ENCODE measurements around the gene SLC22A15.
"Not testable (repeated sequence)": the region's sequence is repeated elsewhere in the genome, so short reads cannot be mapped to it uniquely, and the experiment has no call there.

SLC22A15 gene

GRCh38 chr1:115980998-115981993 is 5.0 kb downstream of the SLC22A15 start:
- DNase-seq (ENCODE audit: low read depth): no peak

GRCh38 chr1:115982400-115982799 is 6.1 kb downstream of the SLC22A15 start:
- no peak for DNase-seq (ENCODE audit: low read depth)

GRCh38 chr1:115983584-115983983 is 7.3 kb downstream of the SLC22A15 start:
- no peak for DNase-seq (ENCODE audit: low read depth)

DNA sequence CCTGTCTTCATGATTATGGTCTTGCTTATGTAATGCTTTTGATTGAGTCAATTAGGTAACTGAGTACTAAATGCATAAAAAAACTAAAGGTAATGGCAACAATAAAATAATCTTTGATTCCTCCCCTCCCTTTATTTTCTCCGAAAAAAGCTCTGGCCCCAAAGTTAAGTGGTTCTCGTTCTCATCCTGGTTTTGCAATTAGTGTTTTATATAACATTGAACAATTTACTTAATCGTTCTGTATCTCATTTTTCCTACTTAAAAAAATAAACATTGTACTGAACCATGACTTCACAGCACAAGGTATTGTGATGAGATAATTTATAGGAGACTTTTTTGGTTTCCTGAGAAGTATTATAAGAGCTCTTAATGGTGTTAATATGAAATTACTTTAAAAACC is 11.3 kb downstream of the SLC22A15 start:
- DNase-seq (ENCODE audit: low read depth): no peak

- DNase-seq (ENCODE audit: low read depth): no peak
Measured at GRCh38 chr1:115988953-115989352, 12.6 kb downstream of the SLC22A15 start.

- DNase-seq (ENCODE audit: low read depth): no peak
Measured at GRCh38 chr1:115989699-115990098, 13.4 kb downstream of the SLC22A15 start.

DNA sequence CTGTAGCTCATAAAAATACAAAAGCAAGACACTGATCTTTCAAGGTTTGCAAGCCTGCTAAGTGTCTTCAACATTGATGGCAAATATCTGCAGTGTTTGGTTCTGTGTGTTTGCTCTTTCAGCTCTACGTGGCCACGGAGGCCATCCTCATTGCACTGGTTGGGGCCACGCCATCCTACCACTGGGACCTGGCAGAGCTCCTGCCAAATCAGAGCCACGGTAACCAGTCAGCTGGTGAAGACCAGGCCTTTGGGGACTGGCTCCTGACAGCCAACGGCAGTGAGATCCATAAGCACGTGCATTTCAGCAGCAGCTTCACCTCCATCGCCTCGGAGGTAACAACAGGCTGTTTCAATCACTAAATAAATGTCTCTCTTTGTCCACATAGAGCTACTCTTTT is 15.6 kb downstream of the SLC22A15 start:
- no peak for DNase-seq (ENCODE audit: low read depth)

- not testable (repeated sequence) for DNase-seq (ENCODE audit: low read depth)
Measured at GRCh38 chr1:115997921-115998320, 21.6 kb downstream of the SLC22A15 start.

DNA sequence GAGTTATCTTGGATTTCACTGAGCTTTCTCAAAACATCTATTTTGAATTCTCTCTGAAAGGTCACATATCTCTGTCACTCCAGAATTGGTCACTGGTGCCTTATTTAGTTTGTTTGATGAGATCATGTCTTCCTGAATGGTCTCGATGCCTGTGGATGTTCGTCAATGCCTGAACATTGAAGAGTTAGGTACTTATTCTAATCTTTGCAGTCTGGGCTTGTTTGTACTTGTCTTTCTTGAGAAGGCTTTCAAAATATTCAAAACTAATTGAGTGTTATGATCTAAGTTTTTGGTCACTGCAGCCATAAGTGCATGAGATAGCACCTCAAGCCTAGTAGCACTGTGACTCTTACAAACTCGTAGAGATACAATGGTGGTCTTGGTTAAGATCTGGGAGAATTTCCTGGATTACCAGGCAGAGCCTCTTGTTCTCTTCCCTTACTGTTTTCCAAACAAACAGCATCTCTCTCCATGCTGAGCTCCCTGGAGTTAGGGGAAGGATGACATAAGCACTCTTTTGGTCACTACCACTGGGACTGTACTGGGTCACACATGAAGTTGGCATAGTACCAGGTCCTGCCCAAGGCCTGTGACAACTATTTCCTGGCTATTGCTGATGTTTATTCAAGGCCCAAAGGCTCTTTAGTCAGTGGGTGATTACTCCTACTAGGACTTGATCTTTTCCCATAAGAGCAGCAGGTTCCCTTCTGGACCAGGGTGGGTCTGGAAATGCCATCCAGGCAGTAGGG is 25.6 kb downstream of the SLC22A15 start:
- DNase-seq (ENCODE audit: low read depth): no peak

DNA sequence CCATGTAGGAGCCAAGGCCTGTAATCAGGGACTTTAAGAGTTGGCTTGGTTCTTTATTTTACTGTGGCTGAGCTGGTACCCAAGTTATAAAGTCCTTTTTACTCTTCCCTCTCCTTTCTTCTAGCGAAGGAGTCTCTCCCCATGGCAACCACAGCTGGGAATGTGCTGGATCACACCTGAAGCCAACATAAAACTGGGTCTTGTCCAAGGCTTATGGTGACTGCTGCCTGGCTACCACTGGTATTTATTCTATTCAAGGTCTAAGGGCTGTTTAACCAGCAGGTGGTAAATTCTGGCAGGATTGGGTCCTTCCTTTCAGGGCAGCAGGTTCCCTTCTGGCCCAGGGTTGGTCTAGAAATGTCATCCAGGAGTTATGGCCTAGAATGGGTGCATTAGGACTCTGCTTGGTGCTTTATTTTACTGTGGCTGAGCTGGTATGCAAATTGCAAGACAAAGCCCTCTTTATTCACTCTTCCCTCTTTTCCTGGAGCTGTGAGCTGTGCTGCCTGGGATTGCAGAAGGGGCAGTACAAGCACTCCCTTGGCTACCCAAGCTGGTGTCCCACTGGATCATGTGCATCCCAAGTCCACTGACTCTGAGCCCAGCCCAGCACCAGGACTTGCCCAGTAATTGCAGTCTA is 26.6 kb downstream of the SLC22A15 start:
- no peak for DNase-seq (ENCODE audit: low read depth)

DNA sequence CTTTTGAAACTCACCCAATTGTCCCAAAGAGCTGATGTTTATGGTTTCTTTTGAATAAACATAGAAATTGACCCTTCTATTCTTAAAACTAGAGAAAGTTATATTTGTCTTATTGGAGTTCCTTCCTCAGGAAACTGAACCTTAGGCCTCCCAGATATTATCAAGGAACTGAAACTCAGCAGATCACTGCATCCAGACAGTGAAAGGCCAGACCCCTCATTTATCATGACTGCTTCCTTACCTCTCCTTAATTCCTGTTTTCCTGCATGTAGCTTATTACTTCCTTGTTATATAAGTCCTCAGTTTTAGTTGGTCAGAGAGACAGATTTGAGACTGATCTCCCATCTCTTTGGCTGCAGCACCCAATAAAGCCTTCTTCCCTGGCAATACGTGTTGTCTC is 27.5 kb downstream of the SLC22A15 start:
- DNase-seq (ENCODE audit: low read depth): no peak

- DNase-seq (ENCODE audit: low read depth): no peak
Measured at GRCh38 chr1:116006486-116006964, 30.2 kb downstream of the SLC22A15 start.

DNA sequence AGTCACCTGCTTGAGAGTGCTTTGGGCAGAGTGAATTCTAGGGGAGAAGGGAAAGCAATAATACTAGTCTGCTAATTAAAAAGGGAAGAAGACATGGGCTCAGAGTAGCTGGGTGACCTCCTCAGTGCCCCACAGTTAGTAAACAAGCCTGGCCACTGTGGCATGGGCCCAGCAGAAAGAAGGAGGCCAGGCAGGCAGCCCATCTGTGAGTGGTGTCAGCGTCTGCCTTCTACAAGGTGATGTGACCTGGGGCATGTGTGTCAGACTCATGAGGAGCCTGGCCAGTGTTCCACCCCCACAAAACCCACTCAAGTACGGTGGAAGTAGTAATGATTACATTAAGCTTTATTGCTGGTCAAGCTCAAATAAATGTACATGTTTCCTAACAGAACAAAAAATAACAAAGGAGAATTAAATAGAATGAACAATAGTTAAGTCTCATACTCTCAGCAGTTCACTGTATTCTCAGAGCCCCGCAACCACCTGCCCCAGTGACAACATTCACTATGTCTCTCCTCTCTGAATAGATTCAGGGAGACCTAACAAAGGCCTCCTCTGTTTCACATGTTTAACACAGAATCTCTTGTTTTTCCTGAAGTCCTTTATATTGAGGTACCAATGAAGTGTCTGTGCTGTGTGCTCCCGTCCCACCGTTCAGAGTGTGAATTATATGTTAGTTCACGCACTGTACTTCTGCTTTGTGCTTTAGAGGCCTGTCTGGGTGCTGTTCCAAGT is 32.5 kb downstream of the SLC22A15 start:
- DNase-seq (ENCODE audit: low read depth): no peak

DNA sequence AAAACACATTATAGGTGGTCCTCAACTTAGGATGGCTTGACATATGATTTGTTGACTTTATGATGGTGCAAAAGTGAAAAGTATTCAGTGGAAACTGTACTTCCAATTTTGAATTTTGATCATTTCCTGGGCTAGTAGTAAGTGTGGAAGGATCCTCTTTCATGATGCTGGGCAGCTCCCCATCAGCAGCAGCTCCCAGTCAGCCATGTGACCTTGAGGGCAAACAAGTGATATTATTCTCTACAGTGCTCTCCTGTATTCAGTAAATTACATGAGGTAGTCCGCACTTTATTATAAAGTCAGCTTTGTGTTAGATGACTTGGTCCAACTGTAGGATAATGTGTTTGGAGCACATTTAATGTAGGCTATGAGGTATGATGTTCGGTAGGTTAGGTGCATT is 36.4 kb downstream of the SLC22A15 start:
- no peak for DNase-seq (ENCODE audit: low read depth)

DNA sequence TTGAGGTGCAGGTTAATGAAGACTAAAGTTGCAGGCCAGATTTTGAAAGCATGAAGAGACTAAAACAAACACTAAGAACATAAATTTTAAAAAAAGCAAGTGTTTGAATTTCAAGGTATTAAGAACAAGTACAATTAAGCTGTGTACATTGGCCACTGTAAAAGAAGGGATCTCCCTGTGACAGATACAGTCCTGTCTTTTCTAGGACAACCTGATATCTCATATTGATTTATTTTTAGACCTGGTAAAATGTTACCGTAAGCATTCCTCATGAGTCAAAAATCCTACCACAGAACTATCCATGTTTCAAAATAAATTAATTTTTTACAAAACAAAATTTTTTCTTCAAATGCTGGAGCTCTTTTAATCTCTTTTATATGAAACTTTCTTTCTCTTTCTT is 39.4 kb downstream of the SLC22A15 start:
- DNase-seq (ENCODE audit: low read depth): no peak

GRCh38 chr1:116018007-116018406 is 41.7 kb downstream of the SLC22A15 start:
- DNase-seq (ENCODE audit: low read depth): no peak

GRCh38 chr1:116019653-116020253 is 43.4 kb downstream of the SLC22A15 start:
- DNase-seq (ENCODE audit: low read depth): no peak

GRCh38 chr1:116020668-116021272 is 44.5 kb downstream of the SLC22A15 start:
- no peak for DNase-seq (ENCODE audit: low read depth)

- DNase-seq (ENCODE audit: low read depth): no peak
Measured at GRCh38 chr1:116024626-116025025, 48.3 kb downstream of the SLC22A15 start.

DNA sequence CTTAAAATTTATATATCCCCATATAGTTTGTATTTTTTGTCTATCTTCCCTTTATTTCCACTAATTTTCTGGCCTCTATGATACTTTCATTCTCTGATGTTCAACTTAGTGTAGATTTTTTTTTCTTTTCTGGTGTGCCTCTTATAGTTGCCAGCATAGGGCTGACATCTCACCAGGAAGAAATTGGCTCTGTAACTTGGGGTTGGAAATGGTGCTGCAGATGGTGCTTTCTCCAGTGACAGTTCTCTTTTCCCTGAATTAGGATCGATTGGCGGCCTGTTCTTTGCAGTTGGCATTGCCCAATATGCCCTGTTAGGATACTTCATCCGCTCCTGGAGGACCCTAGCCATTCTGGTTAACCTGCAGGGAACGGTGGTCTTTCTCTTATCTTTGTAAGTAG is 50.3 kb downstream of the SLC22A15 start:
- no peak for DNase-seq (ENCODE audit: low read depth)

DNA sequence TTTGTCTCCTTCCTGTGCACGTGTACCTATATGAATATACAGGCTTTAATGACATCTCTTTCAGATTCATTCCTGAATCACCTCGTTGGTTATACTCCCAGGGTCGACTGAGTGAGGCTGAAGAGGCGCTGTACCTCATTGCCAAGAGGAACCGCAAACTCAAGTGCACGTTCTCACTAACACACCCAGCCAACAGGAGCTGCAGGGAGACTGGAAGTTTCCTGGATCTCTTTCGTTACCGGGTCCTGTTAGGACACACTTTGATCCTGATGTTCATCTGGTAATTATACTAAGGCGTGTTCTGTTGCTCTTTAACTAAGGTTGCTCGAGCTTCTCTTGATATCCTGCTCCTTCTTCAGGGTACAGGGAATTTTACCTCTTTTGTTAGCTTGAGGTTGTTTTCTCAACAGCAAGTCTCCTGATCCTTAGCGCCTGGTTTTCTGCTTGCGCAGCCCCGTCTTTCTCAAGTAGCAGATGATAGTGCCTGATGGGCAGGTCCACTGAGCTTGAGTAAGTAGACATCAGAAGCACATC is 55.1 kb downstream of the SLC22A15 start:
- no peak for DNase-seq (ENCODE audit: low read depth)

Data from stimulated activated CD8-positive, alpha-beta memory T cell treated with anti-CD3 and anti-CD28 coated beads, Interleukin-12 subunit alpha, Interleukin-12 subunit beta, amount 100 ng/mL, for 1 hour (primary cell).